Tibial nerve (tissue), 3 donors: ENCODE measurements around the gene BST2.

Experiments
- POLR2A ChIP-seq, 2 donors: fragments of 450-650 bp; IDR thresholded peaks; one replicate each; pipeline ENCODE4 v1.6.1; 2017; ENCODE audit warnings: antibody characterized with exemption in 2 of 2, mild to moderate bottlenecking in 2 of 2, moderate library complexity in 2 of 2
- TF ChIP-seq, protein P1 (sequence below), 5 experiments: fragments of 200-600 bp in 3 of 5; fragments of 450-650 bp in 2 of 5; sonication (generic) in 3 of 5; IDR thresholded peaks; one replicate each; pipeline ENCODE4 v1.5.1; 2016 to 2019; ENCODE audit warnings: antibody characterized with exemption in 5 of 5, mild to moderate bottlenecking in 3 of 5, moderate library complexity in 2 of 5

DNA sequence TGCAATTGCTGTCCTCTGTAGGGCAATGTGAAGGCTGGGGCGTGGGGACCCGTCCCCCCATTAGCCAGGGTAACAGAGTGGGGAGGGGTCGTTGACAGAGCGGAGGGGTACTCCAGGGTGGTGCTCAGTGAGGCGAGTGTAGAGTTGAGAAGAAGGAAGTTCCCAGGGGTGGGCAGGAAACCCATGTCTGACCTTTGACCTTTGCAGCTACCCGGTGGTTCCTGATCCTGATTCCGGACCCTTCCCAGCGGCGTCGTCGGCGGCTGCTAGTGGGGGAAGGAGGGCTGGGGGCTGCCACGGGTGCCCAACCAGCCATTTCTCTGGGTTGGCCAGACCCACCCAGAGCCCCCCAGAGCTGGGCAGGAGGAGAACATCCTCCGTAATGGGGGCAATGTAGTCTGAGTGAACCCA lies 26.2 kb downstream of the BST2 start:
- no peak for TF ChIP-seq POLR2A (IDR thresholded peaks at IDR 0.05)
- TF ChIP-seq, protein P1, sequence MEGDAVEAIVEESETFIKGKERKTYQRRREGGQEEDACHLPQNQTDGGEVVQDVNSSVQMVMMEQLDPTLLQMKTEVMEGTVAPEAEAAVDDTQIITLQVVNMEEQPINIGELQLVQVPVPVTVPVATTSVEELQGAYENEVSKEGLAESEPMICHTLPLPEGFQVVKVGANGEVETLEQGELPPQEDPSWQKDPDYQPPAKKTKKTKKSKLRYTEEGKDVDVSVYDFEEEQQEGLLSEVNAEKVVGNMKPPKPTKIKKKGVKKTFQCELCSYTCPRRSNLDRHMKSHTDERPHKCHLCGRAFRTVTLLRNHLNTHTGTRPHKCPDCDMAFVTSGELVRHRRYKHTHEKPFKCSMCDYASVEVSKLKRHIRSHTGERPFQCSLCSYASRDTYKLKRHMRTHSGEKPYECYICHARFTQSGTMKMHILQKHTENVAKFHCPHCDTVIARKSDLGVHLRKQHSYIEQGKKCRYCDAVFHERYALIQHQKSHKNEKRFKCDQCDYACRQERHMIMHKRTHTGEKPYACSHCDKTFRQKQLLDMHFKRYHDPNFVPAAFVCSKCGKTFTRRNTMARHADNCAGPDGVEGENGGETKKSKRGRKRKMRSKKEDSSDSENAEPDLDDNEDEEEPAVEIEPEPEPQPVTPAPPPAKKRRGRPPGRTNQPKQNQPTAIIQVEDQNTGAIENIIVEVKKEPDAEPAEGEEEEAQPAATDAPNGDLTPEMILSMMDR (IDR thresholded peaks at IDR 0.05), result no peak
